PC-9 (cell line): Measurements from ENCODE around the gene TPRKB.

Experiments used
- EZH2 ChIP-seq: fragments of 200-600 bp; sonication (generic); IDR thresholded peaks from 2 replicates; pipeline ENCODE4 v1.8.0; 2017; ENCODE audit warnings: antibody characterized with exemption, low read depth
- TF ChIP-seq, protein P1 (sequence below): fragments of 200-600 bp; sonication (generic); conservative IDR thresholded peaks from 2 replicates; pipeline ENCODE4 v1.6.1; 2017; ENCODE audit warnings: mixed run types, antibody characterized with exemption, mild to moderate bottlenecking, moderate library complexity

DNA sequence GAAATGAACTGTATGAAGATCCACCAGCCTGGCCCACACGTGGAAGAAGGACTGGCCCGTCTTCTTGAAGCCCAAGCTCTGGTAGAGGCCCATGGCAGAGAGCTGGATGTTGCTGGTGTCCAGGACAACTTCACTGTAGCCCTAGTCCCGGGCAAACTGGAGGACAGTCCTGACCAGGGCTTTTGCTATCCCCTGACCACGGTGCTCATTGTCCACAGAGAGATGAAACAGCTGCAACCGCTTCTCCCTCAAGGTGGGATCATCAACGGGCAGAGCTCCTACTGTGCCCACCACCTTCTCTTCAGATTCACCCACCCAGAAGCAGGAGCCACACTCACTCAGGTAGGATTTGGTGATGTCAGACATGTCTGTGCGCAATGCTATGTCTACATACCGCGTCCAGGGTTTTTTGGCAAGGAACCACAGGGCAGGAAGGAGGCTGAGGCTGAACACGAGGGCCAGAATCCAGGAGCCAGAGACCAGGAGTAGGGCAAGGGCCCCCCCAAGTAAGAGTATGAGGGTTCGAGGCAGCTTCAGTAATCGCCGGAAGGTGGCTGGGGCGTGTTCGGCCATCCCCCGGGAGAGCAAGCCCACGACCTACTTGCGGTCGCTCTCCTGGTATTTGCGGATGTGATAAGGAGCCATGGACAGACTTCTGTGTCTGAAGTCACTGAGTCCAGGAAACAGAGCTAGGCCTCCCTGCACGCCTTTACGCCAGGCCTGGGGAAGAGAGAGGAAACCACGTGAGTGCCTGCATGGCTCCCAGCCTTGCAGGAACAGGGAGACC, 36.3 kb downstream of the TPRKB start:
- TF ChIP-seq, protein P1, sequence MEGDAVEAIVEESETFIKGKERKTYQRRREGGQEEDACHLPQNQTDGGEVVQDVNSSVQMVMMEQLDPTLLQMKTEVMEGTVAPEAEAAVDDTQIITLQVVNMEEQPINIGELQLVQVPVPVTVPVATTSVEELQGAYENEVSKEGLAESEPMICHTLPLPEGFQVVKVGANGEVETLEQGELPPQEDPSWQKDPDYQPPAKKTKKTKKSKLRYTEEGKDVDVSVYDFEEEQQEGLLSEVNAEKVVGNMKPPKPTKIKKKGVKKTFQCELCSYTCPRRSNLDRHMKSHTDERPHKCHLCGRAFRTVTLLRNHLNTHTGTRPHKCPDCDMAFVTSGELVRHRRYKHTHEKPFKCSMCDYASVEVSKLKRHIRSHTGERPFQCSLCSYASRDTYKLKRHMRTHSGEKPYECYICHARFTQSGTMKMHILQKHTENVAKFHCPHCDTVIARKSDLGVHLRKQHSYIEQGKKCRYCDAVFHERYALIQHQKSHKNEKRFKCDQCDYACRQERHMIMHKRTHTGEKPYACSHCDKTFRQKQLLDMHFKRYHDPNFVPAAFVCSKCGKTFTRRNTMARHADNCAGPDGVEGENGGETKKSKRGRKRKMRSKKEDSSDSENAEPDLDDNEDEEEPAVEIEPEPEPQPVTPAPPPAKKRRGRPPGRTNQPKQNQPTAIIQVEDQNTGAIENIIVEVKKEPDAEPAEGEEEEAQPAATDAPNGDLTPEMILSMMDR: no peak
- TF ChIP-seq EZH2: no peak
